GM21786 (cell line): Measurements from ENCODE around the gene RNF217.
"Not testable (repeated sequence)": the region's sequence is repeated elsewhere in the genome, so short reads cannot be mapped to it uniquely, and the experiment has no call there.

ENCODE experiments used
- ATAC-seq: cut with Tn5 transposase; IDR thresholded peaks from one replicate; pipeline ENCODE4 v1.9.1; 2021; ENCODE audit not compliant: unreplicated experiment

Gene RNF217

GRCh38 chr6:125013938-125014660 is 51.9 kb downstream of the RNF217 start:
- no peak for ATAC-seq

DNA sequence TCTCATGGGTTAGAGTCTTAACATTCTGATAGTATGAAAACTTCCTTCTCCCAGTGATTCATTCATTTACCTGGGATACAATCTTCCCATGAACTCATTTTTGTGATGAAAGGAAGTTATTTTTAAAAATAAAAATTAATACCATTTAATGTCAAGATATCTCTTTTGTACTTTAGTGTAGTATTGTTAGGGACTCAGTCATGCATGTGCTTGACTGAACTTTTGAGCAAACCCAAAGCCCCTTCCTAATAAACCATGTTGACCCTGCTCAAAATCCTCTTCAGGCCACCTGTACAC is 52.4 kb downstream of the RNF217 start:
- no peak for ATAC-seq

DNA sequence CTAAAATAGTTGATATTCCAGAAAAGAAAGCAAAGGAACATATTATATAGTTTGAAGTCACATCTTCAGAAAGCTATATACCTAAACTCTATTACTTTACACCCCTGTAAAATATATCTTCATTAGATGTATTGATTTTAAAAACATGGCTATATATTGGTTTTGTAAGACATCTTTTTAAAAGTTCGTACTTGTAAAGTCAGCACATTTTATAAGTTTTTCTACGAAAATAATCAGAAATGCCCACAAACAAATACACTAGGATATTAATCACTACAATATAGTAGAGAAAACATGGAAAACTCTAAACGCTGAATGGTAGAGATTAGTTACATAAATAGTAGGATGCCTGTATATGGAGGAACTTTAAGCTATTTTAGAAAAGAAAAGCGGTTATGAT is 52.9 kb downstream of the RNF217 start:
- ATAC-seq: no peak

- ATAC-seq: no peak
Measured at GRCh38 chr6:125018136-125018535, 55.9 kb downstream of the RNF217 start.

DNA sequence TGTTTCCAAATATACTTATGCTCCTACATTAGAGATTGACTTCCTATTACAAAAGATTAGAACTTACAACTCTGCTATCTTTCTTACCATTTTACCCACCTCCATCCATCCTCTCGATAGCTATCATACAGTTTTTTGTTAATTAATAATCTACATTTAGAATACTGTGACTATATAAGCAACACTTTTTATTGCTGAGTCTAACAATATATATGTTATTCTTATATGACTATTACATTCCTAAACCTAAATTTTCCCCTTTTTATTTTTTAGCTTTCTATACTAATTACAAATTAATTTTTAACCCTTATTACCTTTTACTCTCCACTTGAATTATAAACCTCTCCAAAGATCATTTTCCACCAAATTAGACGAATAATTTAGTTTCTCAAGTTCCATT is 57.0 kb downstream of the RNF217 start:
- ATAC-seq: no peak

DNA sequence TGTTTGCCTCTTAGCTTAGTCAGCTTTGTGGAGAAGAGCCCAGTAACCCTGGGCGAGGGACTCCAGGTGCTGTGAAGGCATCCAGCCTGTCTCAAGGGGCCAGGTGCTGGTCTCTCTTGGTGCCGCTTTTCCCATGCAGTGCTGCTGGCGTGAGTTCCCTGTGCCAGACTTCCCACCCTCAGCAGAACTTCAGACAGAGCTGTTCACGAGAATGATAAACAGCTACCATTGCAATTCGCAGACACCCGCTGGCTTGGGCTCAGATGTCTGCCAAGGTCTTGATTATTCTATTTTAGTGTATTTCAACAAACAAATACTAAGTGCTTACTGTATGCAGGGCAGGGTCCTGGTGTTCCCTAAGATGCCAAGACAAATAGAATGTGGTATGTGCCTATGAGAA is 57.7 kb downstream of the RNF217 start:
- no peak for ATAC-seq

GRCh38 chr6:125020385-125020784 is 58.1 kb downstream of the RNF217 start:
- ATAC-seq: no peak

- no peak for ATAC-seq
Measured at GRCh38 chr6:125022391-125022989, 60.3 kb downstream of the RNF217 start.

DNA sequence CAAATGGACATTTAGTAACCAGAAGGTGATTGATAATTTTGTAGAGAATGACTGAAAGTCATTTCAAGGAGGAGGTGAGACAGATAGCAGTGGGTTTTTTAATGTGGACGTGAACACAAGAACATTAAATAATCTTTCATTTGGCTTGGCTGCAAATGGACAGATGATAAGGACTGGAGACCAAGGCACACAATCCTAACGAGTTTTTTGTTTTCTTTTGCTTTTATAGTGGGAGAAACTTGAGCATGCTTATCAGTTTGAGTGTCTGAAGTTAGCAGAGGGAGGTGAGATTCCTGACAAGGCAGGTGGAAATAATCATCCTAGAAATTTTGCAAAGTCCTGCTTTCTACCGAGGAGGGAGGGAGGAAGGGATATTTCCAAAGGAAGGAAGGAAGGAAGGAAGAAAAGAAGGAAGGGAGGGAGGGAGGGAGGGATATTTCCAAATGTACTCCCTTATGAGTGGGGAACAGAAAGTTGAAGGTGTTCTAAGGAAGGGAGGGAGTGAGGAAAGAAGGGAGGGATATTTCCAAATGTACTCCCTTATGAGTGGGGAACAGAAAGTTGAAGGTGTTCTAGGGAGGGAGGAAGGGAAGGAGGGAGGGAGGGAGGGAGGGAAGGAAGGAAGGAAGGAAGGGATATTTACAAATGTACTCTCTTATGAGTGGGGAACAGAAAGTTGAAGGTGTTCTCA is 63.1 kb downstream of the RNF217 start:
- ATAC-seq: no peak

- no peak for ATAC-seq
Measured at GRCh38 chr6:125027287-125027686, 65.0 kb downstream of the RNF217 start.

- ATAC-seq: no peak
Measured at GRCh38 chr6:125030969-125031368, 68.7 kb downstream of the RNF217 start.

DNA sequence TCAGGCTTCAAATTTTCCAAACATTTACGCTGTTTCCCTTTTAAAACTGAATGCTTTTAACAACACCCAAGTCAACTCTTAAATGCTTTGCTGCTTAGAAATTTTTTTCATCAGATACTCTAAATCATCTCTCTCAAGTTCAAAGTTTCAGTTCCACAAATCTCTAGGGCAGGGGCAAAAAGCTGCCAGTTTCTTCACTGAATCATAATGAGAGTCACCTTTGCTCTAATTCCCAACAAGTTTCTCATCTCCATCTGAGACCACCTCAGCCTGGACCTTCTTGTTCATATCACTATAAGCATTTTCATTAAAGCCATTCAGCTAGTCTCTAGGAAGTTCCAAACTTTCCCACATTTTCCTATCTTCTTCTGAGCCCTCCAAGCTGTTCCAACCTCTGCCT is 69.1 kb downstream of the RNF217 start:
- no peak for ATAC-seq

GRCh38 chr6:125034929-125035328 is 72.7 kb downstream of the RNF217 start:
- ATAC-seq: not testable (repeated sequence)

DNA sequence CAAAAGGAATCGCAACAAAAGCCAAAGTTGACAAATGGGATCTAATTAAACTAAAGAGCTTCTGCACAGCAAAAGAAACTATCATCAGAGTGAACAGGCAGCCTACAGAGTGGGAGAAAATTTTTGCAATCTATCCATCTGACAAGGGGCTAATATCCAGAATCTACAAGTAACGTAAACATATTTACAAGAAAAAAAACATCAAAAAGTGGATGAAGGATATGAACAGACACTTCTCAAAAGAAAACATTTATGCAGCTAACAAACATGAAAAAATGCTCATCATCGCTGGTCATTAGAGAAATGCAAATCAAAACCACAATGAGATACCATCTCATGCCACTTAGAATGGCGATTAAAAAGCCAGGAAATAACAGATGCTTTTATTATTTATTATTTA is 74.2 kb downstream of the RNF217 start:
- ATAC-seq: not testable (repeated sequence)

- no peak for ATAC-seq
Measured at GRCh38 chr6:125037827-125038226, 75.6 kb downstream of the RNF217 start.

DNA sequence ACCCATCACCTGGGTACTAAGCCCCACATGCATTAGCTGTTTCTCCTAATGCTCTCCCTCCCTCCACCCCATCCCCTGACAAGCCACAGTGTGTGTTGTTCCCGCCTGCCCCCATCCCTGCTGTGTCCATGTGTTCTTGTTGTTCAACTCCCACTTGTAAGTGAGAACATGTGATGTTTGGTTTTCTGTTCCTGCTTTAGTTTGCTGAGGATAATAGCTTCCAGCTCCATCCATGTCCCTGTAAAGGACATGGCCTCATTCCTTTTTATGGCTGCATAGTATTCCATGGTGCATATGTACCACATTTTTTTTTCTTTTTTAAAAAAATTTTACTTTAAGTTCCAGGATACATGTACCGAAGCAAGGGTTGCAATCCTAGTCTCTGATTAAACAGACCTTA is 76.7 kb downstream of the RNF217 start:
- ATAC-seq: no peak

DNA sequence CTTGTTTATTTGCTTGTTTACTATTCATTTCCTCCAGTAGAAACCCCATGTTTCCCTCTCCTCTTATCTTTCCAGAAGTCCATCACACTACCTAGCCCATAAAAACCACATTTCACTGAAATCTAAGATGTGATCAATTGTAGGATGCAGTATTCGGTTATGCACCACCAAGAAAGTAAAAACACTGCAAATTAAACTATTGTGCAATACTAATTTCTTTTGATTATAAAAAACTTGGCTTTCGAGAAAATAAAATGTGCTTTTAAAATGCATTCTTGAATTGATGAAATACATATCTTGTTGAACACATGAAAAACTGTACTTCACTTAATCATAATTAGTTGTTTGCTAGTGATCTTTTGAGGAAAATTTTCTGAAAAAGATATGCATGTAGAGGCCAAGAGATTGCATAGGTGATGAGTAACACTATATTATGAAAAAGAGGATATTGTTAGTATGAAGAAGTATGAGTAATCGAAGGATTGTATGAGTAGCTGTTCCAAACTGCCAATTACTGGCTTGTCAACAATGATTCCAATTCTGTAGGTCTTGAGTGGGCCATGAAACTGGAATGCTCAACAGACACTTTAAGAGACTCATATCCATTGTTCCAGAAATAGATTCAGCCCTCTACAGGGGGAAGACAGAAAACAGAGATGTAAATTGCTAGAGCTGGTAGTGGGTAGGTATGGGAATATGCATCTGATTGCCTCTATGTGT is 79.7 kb downstream of the RNF217 start:
- ATAC-seq: no peak

DNA sequence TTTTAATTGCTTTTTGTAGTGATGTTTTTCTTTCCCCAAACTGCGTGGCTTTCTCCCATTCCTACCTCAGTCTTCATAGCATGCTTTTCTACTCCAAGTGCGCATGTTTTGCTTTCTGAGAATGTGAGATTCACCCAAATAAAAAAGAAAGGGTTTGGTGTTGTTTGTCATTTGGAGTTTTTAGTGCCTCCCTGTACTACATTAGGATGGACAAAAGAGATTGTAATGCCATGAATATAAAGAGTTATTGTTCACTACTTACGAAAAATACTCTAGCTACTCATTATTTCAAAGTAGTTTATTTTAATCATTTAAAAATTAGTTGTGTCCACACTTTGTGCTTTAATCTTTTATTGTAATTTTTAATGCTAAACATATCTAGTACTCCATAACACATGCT is 81.8 kb downstream of the RNF217 start:
- no peak for ATAC-seq

GRCh38 chr6:125044667-125045066 is 82.4 kb downstream of the RNF217 start:
- ATAC-seq: no peak

DNA sequence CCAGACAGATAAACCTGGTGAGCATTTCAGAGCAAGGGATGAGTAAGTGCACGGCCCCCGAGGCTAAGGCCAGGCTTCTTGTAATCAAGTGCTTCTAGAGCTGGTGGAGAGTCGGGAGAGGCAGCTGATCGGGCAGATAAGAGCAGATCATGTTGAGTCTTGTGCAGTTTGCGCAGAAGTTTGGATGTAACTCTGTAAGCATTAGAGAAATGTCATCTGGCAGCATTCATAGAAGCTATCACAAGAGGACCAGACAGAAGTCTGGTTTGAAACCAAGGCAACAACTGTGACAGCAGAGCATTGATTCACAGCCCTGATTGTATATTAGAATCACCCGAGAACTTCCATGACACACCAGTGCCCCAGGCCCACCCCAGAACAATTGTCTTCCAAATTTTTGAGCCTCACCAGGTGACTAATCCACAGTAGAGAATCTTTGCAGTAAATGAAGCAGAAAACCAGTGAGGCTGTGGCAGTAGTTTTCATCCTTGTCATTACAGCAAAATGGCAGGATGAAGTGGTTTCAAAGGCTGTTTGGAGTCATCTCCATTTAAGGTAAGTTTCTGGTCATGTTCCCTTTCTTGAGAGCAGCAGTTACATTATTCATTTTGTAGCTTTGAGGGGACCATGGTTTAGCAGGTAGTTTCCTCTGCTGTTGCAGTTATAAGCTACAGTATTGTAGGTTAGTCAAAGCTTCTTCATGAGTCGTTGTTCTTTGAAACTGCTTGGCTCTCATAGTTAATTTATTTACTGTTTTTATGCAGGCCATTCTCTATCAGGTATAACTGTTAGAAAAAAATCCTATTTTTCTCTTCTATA is 84.1 kb downstream of the RNF217 start:
- ATAC-seq: no peak

DNA sequence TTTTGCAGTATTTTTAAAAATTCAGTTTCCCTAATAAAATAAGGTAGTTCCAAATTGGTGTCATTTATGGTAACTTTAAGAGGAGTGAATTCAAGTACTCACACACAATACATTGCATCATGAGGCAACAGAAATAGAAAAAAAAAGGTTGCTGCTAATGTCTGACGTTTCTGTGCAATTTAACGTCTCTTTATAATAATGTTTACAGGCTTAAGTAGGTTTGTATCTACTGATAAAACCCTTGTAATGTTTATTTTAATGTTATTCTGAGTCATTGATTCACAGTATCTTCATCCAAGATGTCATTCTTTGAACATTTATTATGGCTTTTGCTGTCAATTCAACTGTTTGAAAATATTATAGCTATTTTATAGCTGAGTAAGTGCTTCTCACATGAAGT is 86.0 kb downstream of the RNF217 start:
- no peak for ATAC-seq
